AG04449 (cell line): ENCODE data around the gene GPAT2.
"Not testable (repeated sequence)": the region's sequence is repeated elsewhere in the genome, so short reads cannot be mapped to it uniquely, and the experiment has no call there.

Experiments used
- CTCF ChIA-PET: fragments of 350-600 bp; formaldehyde crosslinking; extraction: SDS; loops from one replicate; lab custom pipeline; 2021; ENCODE audit warnings: antibody characterized with exemption; lab: Yijun Ruan, JAX
- POLR2A ChIA-PET: fragments of 400-600, 350-600 bp; formaldehyde crosslinking; extraction: SDS; loops from one replicate; lab custom pipeline; 2020; ENCODE audit warnings: antibody characterized with exemption, inconsistent platforms; lab: Yijun Ruan, JAX
- DNase-seq: peaks from one replicate; pipeline ENCODE4 v3.0.0-alpha.2; 2010; ENCODE audit warnings: low read depth, low spot score
- H3K4me3 ChIP-seq: 2 replicates; pipeline ENCODE4 v1.5.1; 2011; ENCODE audit warnings: low read depth, mild to moderate bottlenecking, control low read depth, low read length
- CTCF ChIP-seq: IDR thresholded peaks from one replicate; pipeline ENCODE4 v1.5.1; 2011; ENCODE audit warnings: mild to moderate bottlenecking, moderate library complexity, low read length, control low read depth, inconsistent platforms; ENCODE audit not compliant: insufficient read depth; ENCODE audit errors: missing control alignments

Gene GPAT2

GRCh38 chr2:96034792-96035191 is at the start of gene GPAT2:
Gene GPAT2, minus strand, starts transcription at chr2:96034916. Its CDS starts 2,557 bp downstream, at chr2:96032359.
- H3K4me3 ChIP-seq, CTCF ChIA-PET, DNase-seq, POLR2A ChIA-PET: not testable (repeated sequence)

- H3K4me3 ChIP-seq = no peak overlapping the region
- ChIA-PET POLR2A (no interaction called here), CTCF (no interaction called here)
- no peak for DNase-seq
- no peak for TF ChIP-seq CTCF
Measured at GRCh38 chr2:96083989-96084857, 49.5 kb upstream of the GPAT2 start.

DNA sequence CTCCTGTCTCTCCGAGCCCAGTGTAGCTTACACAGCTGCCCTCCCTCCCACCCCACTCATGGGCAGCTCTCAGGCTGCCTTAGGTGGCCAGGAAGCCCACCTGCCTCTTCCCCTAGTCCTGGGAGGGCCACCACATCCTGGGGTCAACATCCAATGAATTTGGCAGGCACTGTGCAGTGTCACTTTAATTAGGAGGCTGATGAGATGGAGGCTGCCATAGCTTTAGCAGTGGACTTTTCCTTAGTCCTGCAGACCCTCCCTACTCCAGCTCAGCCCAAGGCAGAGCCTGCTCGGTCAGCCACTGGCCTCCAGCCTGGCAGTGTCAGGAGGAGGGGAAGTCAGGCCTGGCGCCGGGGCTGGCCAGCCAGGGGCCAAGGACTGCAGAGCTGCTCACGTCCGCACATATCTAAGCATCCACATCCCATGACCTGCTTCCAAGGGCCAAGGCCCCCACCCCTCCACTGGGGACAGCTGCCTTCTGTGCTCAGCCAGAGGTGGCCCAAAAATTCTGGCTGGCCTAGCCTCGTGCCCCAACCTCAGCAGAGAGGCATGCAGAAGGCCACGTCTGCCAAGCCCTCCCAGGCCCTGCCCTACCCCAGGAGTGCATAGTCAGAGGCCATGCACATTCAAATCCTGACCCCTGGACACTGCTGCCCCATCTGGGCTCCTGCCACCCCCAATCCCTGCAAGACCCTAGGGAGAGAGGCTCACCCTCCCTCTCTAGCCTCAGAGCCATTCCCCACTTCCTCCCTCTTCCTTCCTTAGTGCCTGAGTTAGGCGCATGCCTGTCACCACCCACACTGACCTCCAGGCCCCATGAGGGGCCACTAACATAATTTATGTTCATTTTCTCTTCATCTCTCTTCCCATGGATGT is 48.6 kb upstream of the GPAT2 start:
- POLR2A ChIA-PET = no interaction called here
- DNase-seq = no peak
- CTCF ChIA-PET = no interaction called here
- no peak for TF ChIP-seq CTCF
- H3K4me3 ChIP-seq = no peak overlapping the region

- no peak for TF ChIP-seq CTCF
- POLR2A ChIA-PET = no interaction called here
- CTCF ChIA-PET = no interaction called here
- no peak for DNase-seq
- no peak overlapping the region for H3K4me3 ChIP-seq
Measured at GRCh38 chr2:96082211-96083063, 47.7 kb upstream of the GPAT2 start.

DNA sequence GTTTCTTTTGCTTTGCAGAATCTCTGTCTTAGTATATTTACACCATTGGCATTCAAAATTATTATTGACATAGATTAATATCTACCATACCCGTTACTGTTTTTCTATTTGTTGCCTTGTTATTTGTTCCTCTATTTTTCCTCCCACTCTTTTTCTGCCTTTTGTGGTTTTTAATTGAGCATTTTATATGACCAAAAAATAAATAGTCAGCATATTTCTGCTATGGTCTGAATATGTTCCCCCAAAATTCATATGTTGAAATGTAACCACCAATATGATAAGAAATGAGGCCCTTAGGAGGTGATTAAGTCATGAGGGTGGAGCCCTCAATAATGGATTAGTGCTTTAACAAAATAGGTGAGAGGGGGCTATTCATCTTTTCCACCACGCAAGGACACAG is 46.3 kb upstream of the GPAT2 start:
- no peak for DNase-seq
- ChIA-PET CTCF (no interaction called here), POLR2A (no interaction called here)
- no peak overlapping the region for H3K4me3 ChIP-seq
- no peak for TF ChIP-seq CTCF

DNA sequence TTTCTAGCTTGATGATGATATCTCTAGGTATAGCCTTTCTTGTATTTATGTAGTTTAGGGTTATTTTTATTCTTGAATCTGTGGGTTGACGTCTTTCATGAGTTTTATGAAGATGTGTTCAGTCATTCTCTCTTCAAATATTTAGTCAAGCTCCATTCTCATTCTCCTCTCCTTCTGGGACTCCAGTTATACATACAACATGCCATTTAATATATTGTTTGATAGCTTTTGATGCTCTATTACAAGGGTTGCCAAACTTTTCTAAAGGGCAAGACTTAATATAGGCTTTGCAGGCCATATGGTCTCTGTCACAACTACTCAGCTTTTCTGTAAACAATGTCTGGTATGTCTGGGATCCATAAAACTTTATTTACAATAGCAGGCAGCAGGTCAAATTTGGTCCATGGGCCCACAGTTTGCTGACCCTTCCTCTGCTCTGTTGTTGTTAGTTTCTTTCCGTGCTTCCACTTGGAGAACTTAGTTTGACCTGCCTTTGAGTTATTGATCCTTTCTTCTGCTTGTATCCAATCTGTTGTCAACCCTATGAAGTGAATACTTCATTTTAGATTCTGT is 40.6 kb upstream of the GPAT2 start:
- DNase-seq = no peak
- CTCF ChIA-PET = interaction anchor here (1.1 to 1.7 kb wide), 6 partner anchors 12 to 63 kb away, joined by 3 to 6 read pairs (median 4); partner anchors contain the start of gene ADRA2B
- no peak overlapping the region for H3K4me3 ChIP-seq
- POLR2A ChIA-PET = no interaction called here
- TF ChIP-seq CTCF = no peak
